Breast epithelium (tissue), 4 donors: ENCODE measurements around the gene PPP6C. TPM values are rescaled to one million over a fixed set of nuclear protein-coding genes. Genes with fewer than 3 reads are reported as not detected.
"Not testable (repeated sequence)": the region's sequence is repeated elsewhere in the genome, so short reads cannot be mapped to it uniquely, and the experiment has no call there.

Source experiments
- DNase-seq, 2 donors: peaks; one replicate each; pipeline ENCODE4 v3.0.0-alpha.2; 2019; ENCODE audit warnings: low spot score in 2 of 2
- H3K27ac ChIP-seq, 2 donors: fragments of 200-600 bp; sonication (generic) in 1 of 2; one replicate each; pipeline ENCODE4 v1.5.1; 2016 to 2019; ENCODE audit warnings: mild to moderate bottlenecking in 1 of 2
- H3K27me3 ChIP-seq, 2 donors: fragments of 200-600 bp; sonication (generic) in 1 of 2; one replicate each; pipeline versions ENCODE4 v1.5.1 to v1.6.0; 2017 to 2019; ENCODE audit warnings: control low read depth in 1 of 2, mild to moderate bottlenecking in 1 of 2
- H3K36me3 ChIP-seq: fragments of 200-600 bp; one replicate; pipeline ENCODE4 v1.5.1; 2019
- H3K4me1 ChIP-seq, 2 donors: fragments of 200-600 bp; sonication (generic); one replicate each; pipeline ENCODE4 v1.5.1; 2016 to 2019; ENCODE audit warnings: control low read depth in 1 of 2
- H3K4me3 ChIP-seq, 3 donors: fragments of 200-600 bp; sonication (generic); 1 replicate in 2 of 3; 2 replicates in 1 of 3; pipeline ENCODE4 v1.5.1; 2016 to 2019; ENCODE audit warnings: mild to moderate bottlenecking in 3 of 3, moderate library complexity in 2 of 3
- H3K9me3 ChIP-seq, 2 donors: fragments of 200-600 bp; sonication (generic) in 1 of 2; one replicate each; pipeline ENCODE4 v1.5.1; 2016 to 2019; ENCODE audit warnings: control low read depth in 1 of 2
- POLR2A ChIP-seq: fragments of 450-650 bp; IDR thresholded peaks from one replicate; pipeline ENCODE4 v1.6.1; 2016; ENCODE audit warnings: antibody characterized with exemption, mild to moderate bottlenecking, moderate library complexity
- POLR2AphosphoS5 ChIP-seq, 3 donors: sonication (generic); formaldehyde crosslinking; IDR thresholded peaks; one replicate each; pipeline ENCODE4 v1.6.1; 2017; ENCODE audit warnings: antibody characterized with exemption in 3 of 3
- intact Hi-C: fragments of 100-400 bp; cut with DNase I; formaldehyde crosslinking; loops from one replicate; pipeline ENCODE4 v1.15.1; 2023; ENCODE audit warnings: low total_unique reads
- total RNA-seq, 3 donors: library from RNA; depleted of rRNA; stranded (reverse); fragments of >200 nt; gene quantifications; one replicate each; pipeline ENCODE4 v1.1.0, GENCODE V29; 2016
- TF ChIP-seq, protein P1 (sequence below), 3 donors: fragments of 450-650 bp; IDR thresholded peaks; one replicate each; pipeline ENCODE4 v1.5.1; 2016 to 2017; ENCODE audit warnings: antibody characterized with exemption in 3 of 3, mild to moderate bottlenecking in 3 of 3, moderate library complexity in 3 of 3

Gene PPP6C
- total RNA-seq, 3 donors from 2014 or later: 34.4 to 50.2 (median 42.1) TPM

DNA sequence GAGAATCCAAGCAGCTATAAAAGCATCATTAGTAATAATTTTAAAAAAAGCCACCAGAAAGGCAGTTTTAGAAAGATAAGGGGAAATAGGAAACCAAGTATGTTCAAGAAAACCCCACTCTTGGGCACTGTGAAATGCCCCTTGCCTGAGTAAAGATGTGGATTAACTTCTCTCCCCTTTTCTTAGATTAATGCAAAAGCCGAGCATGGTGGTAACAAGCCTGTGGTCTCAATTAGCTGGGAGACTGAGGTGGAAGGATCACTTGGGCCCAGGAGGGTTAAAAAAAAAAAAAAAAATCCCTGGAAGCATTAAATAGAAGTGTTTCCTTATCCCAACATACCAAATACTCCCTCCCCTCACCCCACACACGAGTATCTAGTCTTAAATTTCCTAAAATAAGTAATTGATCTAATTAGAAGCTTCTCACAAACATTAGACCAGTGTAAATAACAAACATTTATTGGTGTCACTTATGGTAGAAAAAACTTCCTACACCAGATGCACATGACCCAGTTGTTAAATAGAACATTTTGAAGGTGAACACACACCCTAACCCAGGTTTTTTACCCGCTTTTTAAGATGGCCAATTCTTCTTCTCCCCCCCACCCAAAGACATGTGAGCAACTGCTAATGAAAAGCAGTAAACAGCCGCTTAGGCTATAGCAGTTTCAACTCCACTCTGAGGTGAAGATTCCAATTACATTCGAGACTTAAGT is 46.4 kb upstream of the PPP6C start:
- Histone ChIP-seq H3K9me3 (no peaks in the 10 kb centered on the region), H3K27ac (peak overlapping the region in 1 of 2 donors; percentile 0), H3K36me3 (peaks cover 8% of the 10 kb centered on the region), H3K27me3 (no peaks in the 10 kb centered on the region), H3K4me1 (peaks cover 3 to 19% of the 10 kb centered on the region in 2 donors), H3K4me3 (peak overlapping the region in 1 of 3 donors; percentile 31)
- TF ChIP-seq, protein P1, sequence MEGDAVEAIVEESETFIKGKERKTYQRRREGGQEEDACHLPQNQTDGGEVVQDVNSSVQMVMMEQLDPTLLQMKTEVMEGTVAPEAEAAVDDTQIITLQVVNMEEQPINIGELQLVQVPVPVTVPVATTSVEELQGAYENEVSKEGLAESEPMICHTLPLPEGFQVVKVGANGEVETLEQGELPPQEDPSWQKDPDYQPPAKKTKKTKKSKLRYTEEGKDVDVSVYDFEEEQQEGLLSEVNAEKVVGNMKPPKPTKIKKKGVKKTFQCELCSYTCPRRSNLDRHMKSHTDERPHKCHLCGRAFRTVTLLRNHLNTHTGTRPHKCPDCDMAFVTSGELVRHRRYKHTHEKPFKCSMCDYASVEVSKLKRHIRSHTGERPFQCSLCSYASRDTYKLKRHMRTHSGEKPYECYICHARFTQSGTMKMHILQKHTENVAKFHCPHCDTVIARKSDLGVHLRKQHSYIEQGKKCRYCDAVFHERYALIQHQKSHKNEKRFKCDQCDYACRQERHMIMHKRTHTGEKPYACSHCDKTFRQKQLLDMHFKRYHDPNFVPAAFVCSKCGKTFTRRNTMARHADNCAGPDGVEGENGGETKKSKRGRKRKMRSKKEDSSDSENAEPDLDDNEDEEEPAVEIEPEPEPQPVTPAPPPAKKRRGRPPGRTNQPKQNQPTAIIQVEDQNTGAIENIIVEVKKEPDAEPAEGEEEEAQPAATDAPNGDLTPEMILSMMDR (IDR thresholded peaks at IDR 0.05): no peak
- TF ChIP-seq POLR2AphosphoS5 (IDR thresholded peaks at IDR 0.05): no peak
- TF ChIP-seq POLR2A: no peak
- intact Hi-C loops: no loop called here
- no peak for DNase-seq

DNA sequence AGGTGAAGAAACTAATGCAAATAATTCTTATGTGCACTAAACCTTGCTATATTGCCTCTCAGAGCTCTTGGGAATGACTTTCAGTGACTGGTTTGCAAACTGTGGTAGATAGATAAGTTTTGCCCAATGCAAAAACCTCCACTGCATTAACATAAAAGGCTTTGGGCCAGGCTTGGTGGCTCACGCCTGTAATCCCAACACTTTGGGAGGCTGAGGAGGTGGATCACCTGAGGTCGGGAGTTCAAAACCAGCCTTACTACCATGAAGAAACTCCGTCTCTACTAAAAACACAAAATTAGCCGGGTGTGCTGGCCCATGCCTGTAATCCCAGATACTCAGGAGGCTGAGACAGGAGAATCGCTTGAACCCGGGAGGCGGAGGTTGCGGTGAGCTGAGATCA is 44.5 kb upstream of the PPP6C start:
- DNase-seq: not testable (repeated sequence)

DNA sequence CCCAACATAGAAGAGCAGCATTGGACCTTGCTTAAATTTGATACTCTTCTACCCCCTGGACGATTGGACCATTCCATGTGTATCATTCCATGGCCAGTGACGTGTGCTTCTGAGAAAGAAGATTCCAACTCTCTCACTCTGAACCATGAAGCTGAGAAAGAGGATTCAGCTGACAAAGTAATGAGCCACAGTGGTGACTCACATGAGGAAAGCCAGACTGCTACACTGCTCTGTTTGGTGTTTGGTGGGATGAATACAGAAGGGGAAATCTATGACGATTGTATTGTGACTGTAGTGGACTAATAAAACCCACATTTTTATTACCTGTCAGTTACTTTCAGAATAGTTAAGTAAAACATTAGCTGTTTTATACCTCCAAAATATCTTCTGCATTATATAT is 44.1 kb upstream of the PPP6C start:
- H3K4me3 ChIP-seq: no peak overlapping the region
- H3K4me1 ChIP-seq: peaks cover 0 to 16% of the 10 kb centered on the region in 2 donors
- H3K36me3 ChIP-seq: peaks cover 6% of the 10 kb centered on the region
- intact Hi-C loops: no loop called here
- H3K27me3 ChIP-seq: no peaks in the 10 kb centered on the region
- no peaks in the 10 kb centered on the region for H3K9me3 ChIP-seq
- no peak overlapping the region for H3K27ac ChIP-seq
- TF ChIP-seq POLR2AphosphoS5 (IDR thresholded peaks at IDR 0.05) (no peak), POLR2A (no peak)
- TF ChIP-seq, protein P1 (IDR thresholded peaks at IDR 0.05): no peak
- no peak for DNase-seq

More for the DNA sequence above, 44.5 kb upstream of the PPP6C start:
- intact Hi-C loops, H3K36me3 ChIP-seq, H3K27me3 ChIP-seq, H3K27ac ChIP-seq, H3K9me3 ChIP-seq, H3K4me3 ChIP-seq: not testable (repeated sequence)
- peaks cover under 1 to 19% of the 10 kb centered on the region in 2 donors for H3K4me1 ChIP-seq

DNA sequence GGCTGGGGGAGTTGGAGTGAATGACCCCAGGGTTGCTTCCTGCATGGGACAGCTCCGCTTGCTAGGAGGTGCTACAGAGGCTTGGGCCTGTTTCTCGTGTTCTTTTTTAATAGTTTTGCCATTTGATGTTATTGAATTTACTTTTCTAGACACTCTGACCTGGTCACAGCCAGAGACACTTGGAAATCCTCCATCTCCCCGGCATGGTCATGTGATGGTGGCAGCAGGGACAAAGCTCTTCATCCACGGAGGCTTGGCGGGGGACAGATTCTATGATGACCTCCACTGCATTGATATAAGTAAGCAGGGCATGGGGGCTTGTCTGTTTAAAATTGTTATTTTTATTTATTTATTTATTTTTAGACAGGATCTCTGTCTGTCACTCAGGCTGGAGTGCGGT is 38.2 kb upstream of the PPP6C start:
- Histone ChIP-seq H3K27ac (no peak overlapping the region), H3K27me3 (no peaks in the 10 kb centered on the region), H3K36me3 (no peaks in the 10 kb centered on the region), H3K4me3 (no peak overlapping the region), H3K9me3 (no peaks in the 10 kb centered on the region), H3K4me1 (no peaks in the 10 kb centered on the region)
- TF ChIP-seq POLR2A: no peak
- TF ChIP-seq POLR2AphosphoS5 (IDR thresholded peaks at IDR 0.05): no peak
- TF ChIP-seq, protein P1 (IDR thresholded peaks at IDR 0.05): no peak
- intact Hi-C loops: no loop called here
- DNase-seq: no peak

DNA sequence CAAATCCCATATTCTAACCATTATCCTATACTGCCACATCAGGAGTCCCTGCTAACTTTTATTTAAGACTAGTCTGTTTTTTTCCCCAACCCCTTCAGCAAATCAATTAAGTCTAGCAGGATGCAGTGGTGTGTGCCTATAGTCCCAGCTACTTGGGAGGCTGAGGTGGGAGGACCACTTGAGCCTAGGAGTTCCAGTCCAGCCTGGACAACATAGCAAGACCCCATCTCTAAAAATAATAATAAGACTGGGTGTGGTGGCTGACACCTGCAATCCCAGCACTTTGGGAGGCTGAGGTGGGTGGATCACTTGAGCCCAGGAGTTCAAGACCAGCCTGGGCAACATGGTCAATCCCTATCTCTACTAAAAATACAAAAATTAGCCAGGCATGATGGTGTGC is 35.3 kb upstream of the PPP6C start:
- H3K4me1 ChIP-seq, H3K4me3 ChIP-seq, DNase-seq, H3K27me3 ChIP-seq, intact Hi-C loops, H3K36me3 ChIP-seq, H3K9me3 ChIP-seq, H3K27ac ChIP-seq: not testable (repeated sequence)

DNA sequence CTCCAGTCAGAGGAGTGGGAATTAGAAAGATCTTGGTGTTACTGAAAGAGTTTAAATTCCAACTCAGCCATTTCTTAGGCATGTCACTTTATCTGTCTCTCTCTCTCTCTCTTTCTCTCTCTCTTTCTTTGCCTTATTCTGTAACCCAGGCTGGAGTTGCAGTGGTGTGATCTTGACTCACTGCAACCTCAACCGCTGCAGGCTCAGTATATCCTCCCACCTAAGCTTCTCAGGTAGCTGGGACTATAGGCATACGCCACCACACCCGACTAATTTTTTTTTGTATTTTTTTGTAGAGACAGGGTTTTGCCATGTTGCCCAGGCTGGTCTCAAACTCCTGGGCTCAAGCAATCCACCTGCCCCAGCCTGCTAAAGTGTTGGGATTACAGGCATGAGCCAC is 29.0 kb upstream of the PPP6C start:
- Histone ChIP-seq H3K27me3 (no peaks in the 10 kb centered on the region), H3K4me1 (no peaks in the 10 kb centered on the region), H3K36me3 (no peaks in the 10 kb centered on the region), H3K9me3 (no peaks in the 10 kb centered on the region), H3K27ac (no peak overlapping the region), H3K4me3 (no peak overlapping the region)
- intact Hi-C loops: no loop called here
- DNase-seq: no peak
- TF ChIP-seq, protein P1 (IDR thresholded peaks at IDR 0.05): no peak
- TF ChIP-seq POLR2A: no peak
- TF ChIP-seq POLR2AphosphoS5 (IDR thresholded peaks at IDR 0.05): no peak
